CD4-positive, alpha-beta T cell treated with Interleukin-17A for 4 hours (primary cell): ENCODE data around the gene SYT9.
A peak's percentile ranks its signal among the peaks of the same experiment; 100 is the strongest.

Source experiments
- DNase-seq: peaks from one replicate; pipeline ENCODE4 v3.0.0-alpha.2; 2020; ENCODE audit warnings: mixed read lengths

Gene SYT9

DNA sequence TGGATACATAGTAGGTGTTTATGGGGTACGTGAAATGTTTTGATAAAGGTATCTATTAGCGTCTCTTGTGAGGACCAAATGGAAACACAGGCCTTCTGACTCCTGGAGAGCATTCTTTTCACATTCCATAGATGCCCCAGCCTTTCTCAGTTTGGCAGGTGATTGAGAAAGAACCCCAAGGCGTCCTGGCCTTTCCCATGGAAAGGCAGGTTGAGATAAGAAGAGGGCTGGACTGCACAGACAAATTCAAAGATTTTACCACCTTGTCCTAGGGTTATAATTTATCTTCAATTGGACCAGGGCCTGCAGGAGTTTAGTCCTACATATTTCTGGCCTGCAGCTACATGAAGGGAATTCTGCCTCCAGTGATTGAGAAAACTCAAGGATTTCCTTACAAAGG lies 232.9 kb downstream of the SYT9 start:
- no peak for DNase-seq

DNA sequence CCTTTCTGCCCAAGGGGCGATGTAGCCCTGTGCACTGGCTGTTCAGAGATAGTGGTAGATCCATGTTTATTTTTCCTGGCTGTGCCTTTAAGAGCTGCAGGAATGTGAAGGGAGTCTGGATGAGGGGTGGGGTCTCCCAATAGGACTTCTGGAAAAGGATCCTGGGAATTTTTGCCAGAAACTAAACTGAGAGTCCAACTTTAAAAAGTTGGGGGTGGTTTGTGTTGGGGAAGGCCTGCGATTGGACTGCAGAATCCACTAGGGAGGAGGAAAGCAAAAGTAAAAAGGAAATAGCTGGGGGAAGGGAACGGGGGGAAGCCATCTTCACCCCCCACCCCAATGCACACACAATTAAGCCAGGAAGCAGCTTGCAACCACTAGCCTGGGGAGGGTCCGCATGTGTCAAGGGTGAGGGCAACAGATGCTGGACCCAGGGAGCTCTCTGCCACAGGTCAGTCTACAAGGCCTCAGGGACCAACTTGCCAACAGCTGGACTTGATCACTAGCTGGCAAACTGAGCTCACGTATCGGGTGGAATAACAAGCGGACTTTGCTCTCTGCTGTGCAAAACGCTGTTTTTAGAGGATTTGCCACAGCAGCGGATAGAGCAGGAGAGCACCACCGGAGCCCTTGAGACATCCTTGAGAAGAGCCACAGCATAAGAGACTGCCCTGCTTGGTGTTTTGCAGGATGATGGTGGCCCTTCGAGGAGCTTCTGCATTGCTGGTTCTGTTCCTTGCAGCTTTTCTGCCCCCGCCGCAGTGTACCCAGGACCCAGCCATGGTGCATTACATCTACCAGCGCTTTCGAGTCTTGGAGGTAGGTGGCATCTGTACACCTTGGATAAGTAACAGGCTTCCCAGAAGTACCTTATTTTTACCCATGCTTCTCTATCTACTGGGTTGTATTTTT lies 233.7 kb downstream of the SYT9 start, which contains the start of gene OLFML1:
Gene OLFML1 (plus strand): TSS at position 321 of the 912 bp plus-strand sequence. CDS start 370 bp downstream, at position 691.
- DNase-seq, result no peak

DNA sequence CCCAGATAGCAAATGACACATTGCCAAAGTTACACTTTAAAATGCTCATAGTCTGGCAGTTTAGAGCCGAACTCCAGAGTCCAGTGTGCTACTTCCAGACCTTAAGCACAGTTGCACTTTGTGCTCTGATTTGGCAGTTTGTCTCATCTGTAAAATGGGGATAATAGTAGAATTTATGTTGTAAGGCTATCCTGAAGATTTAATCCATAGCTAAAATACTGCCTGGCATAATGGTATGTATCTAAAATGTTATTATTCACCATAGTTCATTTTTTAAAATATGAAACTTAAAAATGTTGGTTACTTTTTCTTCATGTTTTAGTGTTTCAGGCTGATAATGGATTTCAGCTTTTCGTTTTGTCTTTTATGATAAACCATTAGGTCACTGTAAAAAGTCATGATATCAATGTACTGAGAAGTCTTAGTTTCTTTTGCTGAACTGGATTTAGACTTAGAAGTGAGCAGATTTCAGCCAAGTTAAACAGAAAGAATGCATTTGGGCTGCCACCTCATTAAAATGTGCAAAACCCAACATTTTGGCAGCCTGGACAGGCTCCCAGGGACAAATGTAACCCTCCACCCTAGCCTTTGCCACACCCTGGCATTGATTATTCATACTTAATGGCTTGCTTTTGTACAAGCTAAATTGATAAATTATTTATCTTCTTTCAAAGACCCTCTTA lies 234.5 kb downstream of the SYT9 start:
- DNase-seq, result no peak

DNA sequence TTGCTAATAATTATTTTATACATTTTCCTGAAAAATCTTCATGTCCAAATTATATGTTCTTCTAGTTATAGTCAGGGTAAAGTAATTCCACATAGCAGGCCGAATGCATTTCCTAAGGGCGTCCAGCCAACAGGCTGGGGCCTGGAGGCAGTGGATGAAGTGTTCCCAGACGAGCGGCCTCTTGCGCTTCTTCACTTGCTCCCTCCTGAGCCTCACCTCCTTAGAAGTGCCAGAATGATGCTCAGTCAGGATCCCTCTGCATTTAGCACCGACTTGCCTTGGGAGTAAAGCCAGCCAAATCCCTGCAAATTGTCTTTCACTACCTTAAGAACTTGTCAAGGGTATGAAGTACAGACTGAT lies 235.1 kb downstream of the SYT9 start:
- DNase-seq, result no peak

DNA sequence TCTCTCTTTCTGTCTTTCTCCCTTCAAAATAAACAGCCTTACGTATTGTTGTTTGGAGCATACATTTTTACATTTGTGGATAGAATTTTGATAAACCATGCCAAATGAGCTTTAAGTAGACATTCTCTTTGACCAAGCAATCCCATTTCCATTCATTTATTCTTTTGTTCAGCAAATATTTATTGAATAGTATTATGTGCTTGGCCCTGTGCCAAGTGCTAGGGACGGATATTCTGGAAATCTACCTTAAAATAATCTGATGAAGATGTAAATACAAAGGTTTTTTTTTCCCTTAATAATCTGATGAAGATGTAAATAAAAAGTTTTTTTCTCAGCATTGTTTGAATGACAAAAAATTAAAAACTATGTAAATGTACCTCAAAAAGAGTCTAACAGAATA lies 235.7 kb downstream of the SYT9 start:
- DNase-seq, result no peak

DNA sequence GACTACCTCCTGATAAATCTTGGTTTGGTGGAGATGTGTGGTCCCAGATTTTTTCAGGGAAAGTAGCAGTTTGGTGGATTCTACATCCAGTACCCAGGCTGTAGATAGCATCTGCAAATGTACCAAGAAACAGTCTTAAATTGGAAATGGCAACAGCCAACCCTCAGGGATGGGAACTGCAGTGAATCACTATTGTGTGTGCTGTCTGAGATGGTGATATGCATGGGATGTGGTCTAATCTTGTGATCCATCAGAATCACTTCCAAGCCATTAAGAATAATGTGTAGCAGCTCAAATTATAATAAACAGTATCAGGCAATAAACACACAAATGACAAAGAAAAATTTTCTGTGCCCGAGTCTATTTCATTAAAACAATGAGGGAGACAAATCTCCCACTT lies 237.0 kb downstream of the SYT9 start:
- no peak for DNase-seq

DNA sequence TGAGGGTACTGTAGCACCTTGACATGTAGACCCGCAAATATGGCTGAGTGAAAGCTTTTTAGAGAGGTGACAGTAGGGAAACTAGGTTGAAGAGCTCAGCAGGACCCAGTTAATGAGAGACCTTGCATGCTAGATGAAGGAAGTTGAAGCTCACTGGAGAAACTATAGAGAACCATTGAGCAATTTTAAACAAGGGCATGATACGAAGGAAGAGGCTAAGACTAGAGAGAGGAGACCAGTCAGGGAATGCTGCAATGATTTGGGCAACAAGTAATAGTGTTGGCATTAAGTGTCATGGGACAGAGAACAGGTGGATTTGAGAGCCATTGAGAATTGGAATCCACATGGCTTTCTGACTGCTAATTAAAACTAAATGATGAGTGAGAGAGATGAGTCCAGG lies 237.7 kb downstream of the SYT9 start:
- DNase-seq, result no peak

DNA sequence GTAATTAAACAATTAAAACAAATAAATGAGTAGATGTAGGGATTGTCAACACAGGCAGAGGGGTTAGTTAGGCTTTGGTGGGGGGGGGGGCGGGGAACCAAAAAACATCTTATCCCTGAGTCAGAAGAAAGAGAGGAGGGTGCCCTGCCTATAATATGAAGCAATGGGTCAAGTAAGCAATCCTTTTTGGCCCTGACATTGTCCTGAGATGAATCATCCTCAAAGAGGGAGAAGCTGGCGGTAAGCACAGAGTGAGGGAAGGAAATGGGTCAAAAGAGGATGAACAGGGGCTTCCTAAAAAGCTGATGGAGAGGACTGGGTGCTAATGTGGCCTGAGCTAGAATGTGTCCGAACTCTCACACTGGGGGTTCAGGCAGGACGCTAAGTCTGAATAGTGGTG lies 238.3 kb downstream of the SYT9 start:
- DNase-seq, result no peak

DNA sequence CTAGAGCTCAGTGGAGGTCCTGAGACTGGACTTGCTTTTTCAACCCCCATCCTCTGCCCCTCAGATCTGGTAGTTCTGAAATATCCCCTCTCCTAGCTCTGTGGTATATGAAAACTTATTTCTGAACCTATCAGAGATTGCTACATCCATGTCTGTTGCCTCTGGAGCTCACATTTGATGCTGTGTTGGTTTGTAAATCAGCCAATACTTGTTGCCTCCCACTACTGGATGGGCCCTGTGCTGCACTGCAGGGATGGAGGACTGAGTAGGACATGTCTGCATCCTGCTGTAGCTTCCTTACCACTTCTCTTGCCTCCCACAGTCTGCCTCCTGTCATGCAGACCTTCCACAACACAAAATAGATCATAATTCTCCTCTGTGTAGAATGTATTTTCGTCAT lies 238.8 kb downstream of the SYT9 start:
- no peak for DNase-seq

DNA sequence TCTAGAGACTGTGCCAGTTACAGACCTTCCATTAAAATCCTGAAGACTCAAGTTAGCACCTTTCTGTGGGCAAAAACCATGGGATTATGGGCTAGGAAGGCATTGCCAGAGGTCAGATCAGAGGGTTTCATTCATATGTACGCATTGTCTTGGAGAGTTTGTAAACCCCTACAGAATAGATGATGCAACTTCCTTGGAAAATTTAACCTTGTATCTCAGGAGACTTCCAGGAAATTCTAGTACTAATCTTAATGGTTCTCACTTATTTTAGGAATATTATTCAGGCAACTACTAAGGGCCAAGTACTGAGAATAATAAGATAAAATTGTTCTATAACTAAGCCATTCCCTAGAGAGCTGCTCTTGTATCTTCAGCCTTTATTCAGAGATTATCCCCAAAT lies 240.5 kb downstream of the SYT9 start:
- no peak for DNase-seq

DNA sequence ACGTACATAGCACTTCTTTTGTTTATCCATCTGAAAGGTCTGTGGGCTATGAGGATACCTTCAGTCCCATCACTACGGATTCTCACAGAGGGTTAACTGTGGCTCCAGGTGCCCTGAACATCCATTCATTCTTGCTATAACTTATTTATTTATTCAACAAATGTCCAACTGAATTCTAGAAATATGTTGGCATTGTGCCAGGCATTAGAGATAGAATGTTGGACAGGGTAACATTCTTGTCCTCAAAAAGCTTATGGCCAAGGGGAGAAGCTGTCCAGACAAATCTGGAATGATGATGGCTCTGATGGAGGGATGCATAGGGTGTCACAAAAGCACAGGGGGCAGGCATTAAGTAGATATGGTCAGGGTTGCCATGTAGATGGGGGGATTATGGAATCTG lies 242.0 kb downstream of the SYT9 start:
- DNase-seq, result no peak

DNA sequence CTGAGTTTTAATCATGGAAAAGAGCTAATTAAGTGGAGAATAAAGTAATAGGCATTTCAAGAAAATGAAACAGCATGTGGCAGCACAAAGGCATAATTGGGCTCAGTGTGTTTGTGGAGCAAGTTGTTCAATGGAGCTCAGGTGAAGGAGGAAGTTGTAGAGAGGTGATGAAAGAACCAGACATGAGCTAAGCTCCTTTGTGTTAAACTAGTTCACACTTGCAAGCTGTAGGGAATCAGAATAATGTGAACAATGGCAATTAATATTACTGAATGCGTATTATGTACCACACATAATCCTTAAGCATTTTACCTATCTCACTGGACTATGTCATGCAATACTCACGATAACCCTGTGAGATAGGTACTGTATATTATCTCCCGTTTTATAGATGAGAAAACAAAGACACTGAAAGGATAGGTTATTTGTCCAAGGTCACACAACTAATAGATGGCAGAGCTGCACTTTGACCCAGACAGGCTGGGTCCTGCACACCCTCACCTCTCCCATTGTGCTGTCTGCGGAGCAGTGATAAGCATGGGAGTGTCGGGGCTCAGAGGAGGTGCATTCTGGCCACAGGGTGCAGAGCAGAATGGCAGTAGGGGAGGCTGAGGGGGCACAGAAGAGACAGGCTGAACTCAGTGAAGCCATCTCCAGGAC lies 242.5 kb downstream of the SYT9 start:
- no peak for DNase-seq

DNA sequence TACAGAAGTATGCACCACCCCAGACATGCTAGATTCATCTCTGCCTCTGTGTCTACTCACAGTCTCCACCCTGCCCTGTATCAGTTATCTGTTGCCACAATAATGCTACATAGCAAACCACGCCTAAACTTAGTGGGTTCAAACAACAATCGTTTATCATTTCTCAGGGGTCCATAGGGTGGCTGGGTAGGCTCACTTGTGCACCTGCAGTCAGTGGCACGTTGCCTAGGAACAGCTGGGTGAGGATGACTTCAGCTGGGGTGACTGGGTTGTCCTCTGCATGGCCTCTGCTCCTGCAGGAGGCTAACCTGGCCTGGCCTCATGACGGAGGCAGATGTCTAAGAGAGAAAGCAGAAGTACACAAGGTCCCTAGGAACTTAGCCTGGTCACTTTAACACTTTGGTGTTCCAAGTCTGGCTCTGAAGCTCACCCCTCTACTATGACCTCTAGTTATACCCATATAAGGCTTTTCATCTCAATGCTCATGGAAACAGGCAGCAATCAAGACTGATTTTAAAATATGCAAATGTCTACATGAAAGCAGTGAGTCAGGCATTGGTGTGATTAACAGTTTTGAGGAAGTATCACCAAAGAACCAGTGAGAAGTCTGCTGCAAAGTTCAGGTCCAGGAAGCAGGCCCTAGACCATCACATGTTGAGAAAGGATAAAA lies 244.3 kb downstream of the SYT9 start:
- no peak for DNase-seq

DNA sequence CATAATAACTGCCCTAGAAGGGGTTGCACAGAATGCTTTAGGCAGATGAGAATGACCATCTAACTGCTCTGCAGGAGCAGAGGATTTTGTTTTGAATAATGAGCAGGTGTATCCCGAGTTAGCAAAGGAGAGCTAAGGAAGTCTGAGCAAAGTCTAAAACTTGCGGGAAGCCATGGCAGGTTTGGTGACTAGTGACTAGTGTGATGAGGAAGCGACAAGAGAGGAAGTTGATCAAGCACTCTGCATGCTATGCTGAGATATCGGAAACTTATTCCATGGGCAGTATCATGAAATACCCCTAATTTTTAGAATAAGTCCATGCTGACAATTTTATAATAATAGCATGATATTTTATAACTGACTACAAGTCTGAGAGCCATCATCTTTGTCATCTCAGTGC lies 246.5 kb downstream of the SYT9 start:
- DNase-seq, result no peak

DNA sequence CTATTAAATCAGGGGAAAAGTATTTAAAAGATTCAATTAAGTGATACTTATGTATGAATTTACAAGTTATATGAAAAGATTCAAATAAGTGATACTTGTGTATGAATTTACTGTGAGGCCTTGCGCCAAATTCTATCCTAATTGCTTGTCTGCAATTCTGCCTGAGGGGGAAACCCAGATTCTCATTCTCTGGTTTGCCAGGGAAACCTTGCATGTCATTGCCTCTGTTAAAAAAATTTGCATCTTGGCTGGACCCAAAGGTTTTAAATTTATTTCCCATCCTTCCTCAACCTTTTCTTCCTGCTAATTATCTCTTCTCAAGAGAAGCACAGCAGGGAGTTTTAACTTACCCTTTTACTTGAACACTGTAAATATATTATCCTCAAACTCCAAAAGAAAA lies 247.4 kb downstream of the SYT9 start:
- no peak for DNase-seq

DNA sequence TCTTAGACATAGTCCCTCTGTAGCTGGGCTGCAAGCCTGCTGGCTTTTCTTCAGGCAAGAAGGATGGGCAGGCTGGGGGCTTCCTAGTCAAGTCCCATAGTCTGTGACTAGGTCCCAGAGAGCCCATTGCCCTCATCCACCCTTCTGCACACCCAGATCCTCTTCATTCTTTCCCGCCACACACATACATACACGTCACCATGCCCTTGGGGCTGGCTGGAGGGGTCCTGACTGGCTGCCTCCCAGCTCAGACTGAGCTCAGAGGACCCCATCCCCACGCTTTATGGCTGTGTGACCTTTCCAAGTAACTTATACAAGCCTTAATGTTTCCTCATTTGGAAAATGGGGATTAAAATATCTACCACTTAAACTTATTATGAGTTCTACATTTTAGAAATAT lies 248.5 kb downstream of the SYT9 start:
- DNase-seq, result no peak

DNA sequence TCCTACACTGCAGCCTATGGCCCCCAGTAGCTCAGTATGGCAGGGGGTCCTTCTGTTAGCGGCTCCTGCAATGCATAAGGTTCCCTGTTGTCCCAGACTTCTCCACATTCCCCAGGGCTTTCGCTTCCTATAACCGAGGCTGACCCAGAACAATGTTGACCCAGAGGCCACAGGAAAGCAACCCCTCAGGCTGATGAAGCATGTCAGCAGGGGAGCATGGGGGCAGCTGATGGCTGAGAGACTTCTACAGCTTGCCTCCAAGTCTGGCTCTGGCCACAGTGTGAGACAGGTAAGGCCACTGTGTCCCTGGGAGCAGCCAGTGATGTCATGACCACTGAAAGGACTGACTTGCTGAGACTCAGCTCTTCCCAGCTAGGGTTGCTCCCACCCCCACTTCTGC lies 249.5 kb downstream of the SYT9 start:
- DNase-seq, result no peak

DNA sequence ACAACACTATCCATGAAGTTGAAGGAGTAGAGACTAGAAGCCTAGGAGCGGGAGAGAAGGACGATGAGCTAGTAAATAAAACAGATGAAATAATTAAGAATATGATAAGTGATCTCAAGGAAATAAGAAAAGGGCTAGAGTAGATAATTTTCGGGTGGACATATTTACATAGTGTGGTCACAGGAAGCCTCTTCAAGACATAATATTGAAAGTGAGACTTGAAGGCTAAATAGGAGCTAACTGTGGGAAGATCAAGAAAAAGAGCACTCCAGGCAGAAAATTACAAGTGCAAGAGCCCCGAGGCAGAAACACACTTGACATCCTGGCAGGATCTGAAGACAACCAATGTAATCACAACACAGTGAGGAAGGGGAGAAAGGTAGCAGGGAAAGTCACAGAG lies 250.2 kb downstream of the SYT9 start:
- DNase-seq, result no peak

DNA sequence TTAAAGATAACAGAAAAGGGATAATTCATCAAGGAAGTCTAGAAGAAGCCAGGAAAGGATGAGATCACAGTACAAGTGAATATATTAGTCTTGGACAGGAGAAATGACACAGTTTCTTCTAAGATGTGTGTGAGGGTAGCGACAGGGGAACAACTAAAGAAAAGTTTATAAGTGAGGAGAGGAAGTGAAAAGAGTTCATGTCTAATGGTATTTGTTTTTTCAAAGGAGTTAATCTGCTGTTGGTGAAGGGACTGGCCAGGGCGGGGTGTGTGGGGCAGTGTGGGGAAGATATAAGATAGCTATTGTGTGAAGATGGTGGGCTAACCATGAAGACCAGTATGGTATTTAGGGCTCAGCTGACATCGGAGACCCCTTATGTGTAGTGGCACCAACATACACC lies 254.5 kb downstream of the SYT9 start:
- no peak for DNase-seq

DNA sequence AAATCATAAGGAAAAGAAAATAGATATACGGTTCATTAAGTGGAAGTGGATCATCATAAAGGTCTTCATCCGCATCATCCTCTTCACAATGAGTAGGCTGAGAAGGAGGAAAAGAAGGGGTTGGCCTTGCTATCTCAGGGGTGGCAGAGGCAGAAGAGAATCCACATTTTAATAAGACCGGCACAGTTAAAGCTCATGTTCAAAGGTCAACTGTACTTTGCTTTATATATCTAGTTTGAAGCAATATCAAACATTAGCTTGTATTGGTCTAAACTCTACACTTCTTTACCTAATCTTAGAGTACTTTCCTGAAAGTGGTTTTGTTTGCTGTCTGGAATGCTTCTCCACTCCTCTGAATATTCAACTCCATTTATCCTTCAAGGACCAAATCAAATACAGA lies 256.4 kb downstream of the SYT9 start:
- no peak for DNase-seq

DNA sequence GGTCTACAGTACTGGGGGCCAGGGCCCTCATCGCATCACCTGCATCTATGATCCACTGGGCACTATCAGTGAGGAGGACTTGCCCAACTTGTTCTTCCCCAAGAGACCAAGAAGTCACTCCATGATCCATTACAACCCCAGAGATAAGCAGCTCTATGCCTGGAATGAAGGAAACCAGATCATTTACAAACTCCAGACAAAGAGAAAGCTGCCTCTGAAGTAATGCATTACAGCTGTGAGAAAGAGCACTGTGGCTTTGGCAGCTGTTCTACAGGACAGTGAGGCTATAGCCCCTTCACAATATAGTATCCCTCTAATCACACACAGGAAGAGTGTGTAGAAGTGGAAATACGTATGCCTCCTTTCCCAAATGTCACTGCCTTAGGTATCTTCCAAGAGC lies 258.3 kb downstream of the SYT9 start:
- no peak for DNase-seq

DNA sequence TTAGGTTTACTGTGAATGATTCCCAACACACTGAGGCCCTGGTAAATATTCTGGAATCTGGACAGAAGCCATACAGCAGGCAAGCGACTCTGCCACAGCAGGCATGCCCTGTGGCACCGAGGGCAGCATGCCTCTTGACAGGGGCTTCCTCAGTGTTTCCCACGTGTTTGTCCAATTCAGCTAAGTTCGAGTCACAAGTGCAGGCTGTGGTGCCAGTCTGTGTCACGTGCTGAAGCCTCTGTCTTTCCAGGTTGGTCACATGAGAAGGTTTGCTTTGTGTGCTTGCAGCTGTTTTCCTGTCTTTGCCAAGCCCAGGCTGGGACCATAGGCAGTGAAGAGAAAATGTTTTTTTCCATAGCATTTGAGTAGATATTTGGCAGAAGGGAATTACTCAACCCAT lies 259.7 kb downstream of the SYT9 start:
- DNase-seq, result no peak

DNA sequence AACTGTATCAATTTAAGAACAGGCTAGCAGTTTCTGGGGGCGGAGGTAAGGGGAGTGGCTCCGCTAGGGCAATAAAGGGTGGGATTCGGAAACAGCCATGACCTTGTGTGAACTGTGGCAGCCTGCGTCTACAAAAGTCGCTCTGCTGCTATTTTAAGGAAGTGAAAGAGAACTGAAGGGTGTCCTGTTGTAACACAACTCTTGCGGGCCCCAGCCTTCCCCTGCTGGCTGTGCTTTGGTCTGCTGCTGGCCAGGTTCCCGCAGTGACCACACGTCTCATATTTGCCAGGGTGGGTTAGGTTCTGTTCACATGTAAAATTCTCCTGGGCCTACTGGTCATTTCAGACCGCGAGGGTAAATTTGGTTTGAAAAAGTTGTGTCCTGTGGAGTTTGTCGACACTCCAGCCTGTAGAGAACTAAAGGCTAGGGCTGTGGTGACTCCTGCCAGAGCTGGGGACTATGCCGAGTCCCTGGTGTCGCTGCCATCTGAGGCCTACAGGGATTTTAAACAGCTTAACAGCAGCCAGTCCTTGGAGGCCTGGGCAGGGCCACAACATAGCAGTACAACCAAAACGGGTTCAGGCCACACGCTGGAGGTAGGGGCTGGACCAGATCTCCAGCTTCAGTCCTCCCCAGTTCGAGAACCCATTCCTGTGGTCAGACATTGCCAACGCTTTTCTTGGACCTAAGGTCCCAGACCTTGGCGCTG lies 261.0 kb downstream of the SYT9 start:
- DNase-seq, result peak; percentile 25
